Activated CD8-positive, alpha-beta memory T cell treated with anti-CD3 and anti-CD28 coated beads, Interleukin-2, amount 50 U/mL, for 4 hours (primary cell): ENCODE results near the gene CFAP97D1.
"Not testable (repeated sequence)": the region's sequence is repeated elsewhere in the genome, so short reads cannot be mapped to it uniquely, and the experiment has no call there.

Experiments used
- DNase-seq: peaks from one replicate; pipeline ENCODE4 v3.0.0-alpha.2; 2020

The CFAP97D1 gene

GRCh38 chr17:43768943-43769342 is 11.3 kb upstream of the CFAP97D1 start:
- no peak for DNase-seq

- DNase-seq = no peak
These were observed 10.8 kb upstream of the CFAP97D1 start for GRCh38 chr17:43769426-43769825.

- DNase-seq = no peak
These were observed 10.4 kb upstream of the CFAP97D1 start for GRCh38 chr17:43769859-43770258.

GRCh38 chr17:43770957-43771356 is 9.3 kb upstream of the CFAP97D1 start:
- DNase-seq = no peak

- DNase-seq = no peak
These were observed 8.8 kb upstream of the CFAP97D1 start for GRCh38 chr17:43771463-43771862.

GRCh38 chr17:43772877-43773648 is 7.2 kb upstream of the CFAP97D1 start:
- no peak for DNase-seq

GRCh38 chr17:43774304-43775250 is 5.7 kb upstream of the CFAP97D1 start:
- DNase-seq = no peak

- peak; percentile 71 for DNase-seq
These were observed 1.7 kb upstream of the CFAP97D1 start, which contains the start of gene DUSP3 for GRCh38 chr17:43778337-43779144. TSS of gene DUSP3 (minus strand) at chr17:43778977. CDS start at chr17:43778924, 53 bp downstream.

- DNase-seq = no peak
These were observed 800 bp upstream of the CFAP97D1 start for GRCh38 chr17:43779145-43780125.

GRCh38 chr17:43782913-43783680 is 2.9 kb downstream of the CFAP97D1 start:
- no peak for DNase-seq

GRCh38 chr17:43784068-43784467 is 3.8 kb downstream of the CFAP97D1 start:
- DNase-seq = no peak

GRCh38 chr17:43784628-43785101 is 4.4 kb downstream of the CFAP97D1 start:
- no peak for DNase-seq

- no peak for DNase-seq
These were observed 7.5 kb downstream of the CFAP97D1 start for GRCh38 chr17:43787728-43788127.

- DNase-seq = no peak
These were observed 8.3 kb downstream of the CFAP97D1 start for GRCh38 chr17:43788540-43788939.

- no peak for DNase-seq
These were observed 9.2 kb downstream of the CFAP97D1 start for GRCh38 chr17:43789482-43789881.

- no peak for DNase-seq
These were observed 10.2 kb downstream of the CFAP97D1 start for GRCh38 chr17:43790311-43790940.

GRCh38 chr17:43791589-43791988 is 11.4 kb downstream of the CFAP97D1 start:
- DNase-seq = no peak

GRCh38 chr17:43792668-43793067 is 12.4 kb downstream of the CFAP97D1 start:
- DNase-seq = not testable (repeated sequence)

- not testable (repeated sequence) for DNase-seq
These were observed 17.8 kb downstream of the CFAP97D1 start for GRCh38 chr17:43798024-43798423.

- no peak for DNase-seq
These were observed 18.8 kb downstream of the CFAP97D1 start for GRCh38 chr17:43799047-43799446.
